HepG2 (cell line): ENCODE results near the gene PXYLP1. TPM values are rescaled to one million over a fixed set of nuclear protein-coding genes. Genes with fewer than 3 reads are reported as not detected.

Experiments used
- CBFB ChIP-seq: sonication (generic); formaldehyde crosslinking; IDR thresholded peaks from 2 replicates; pipeline ENCODE4 v1.4.0; 2020; ENCODE audit warnings: missing genetic modification reagents
- EEA1 ChIP-seq: sonication (generic); formaldehyde crosslinking; IDR thresholded peaks from 2 replicates; pipeline ENCODE4 v1.5.1; 2020; ENCODE audit warnings: mild to moderate bottlenecking, missing genetic modification reagents, borderline replicate concordance
- KDM3A ChIP-seq: IDR thresholded peaks from 2 replicates; pipeline ENCODE4 v1.6.1; 2018; ENCODE audit warnings: low read depth, missing compliant biosample characterization
- MIER3 ChIP-seq: IDR thresholded peaks from 2 replicates; pipeline ENCODE4 v1.6.1; 2016; ENCODE audit warnings: missing compliant biosample characterization, borderline replicate concordance
- RAD51 ChIP-seq: fragments of 450-650 bp; IDR thresholded peaks from 2 replicates; pipeline ENCODE4 v1.6.1; 2016; ENCODE audit warnings: borderline replicate concordance
- RBFOX2 ChIP-seq: fragments of 200-400 bp; formaldehyde crosslinking; IDR thresholded peaks from 2 replicates; pipeline ENCODE4 v1.6.1; 2017; ENCODE audit warnings: low read depth, mild to moderate bottlenecking, low read length
- STAG1 ChIP-seq: sonication (generic); formaldehyde crosslinking; IDR thresholded peaks from 2 replicates; pipeline ENCODE4 v1.4.0; 2020; ENCODE audit warnings: missing genetic modification reagents
- TMF1 ChIP-seq: sonication (generic); formaldehyde crosslinking; IDR thresholded peaks from 2 replicates; pipeline ENCODE4 v1.8.1; 2022; ENCODE audit warnings: low read depth, missing genetic modification reagents
- TOPORS ChIP-seq: sonication (generic); formaldehyde crosslinking; IDR thresholded peaks from 2 replicates; pipeline ENCODE4 v1.8.0; 2023; ENCODE audit warnings: mild to moderate bottlenecking, missing genetic modification reagents
- ZFYVE20 ChIP-seq: sonication (generic); formaldehyde crosslinking; IDR thresholded peaks from 2 replicates; pipeline ENCODE4 v1.8.0; 2023; ENCODE audit warnings: low read depth, mild to moderate bottlenecking, moderate library complexity, missing genetic modification reagents, borderline replicate concordance
- ZNF274 ChIP-seq: sonication (generic); formaldehyde crosslinking; IDR thresholded peaks from 2 replicates; pipeline ENCODE4 v1.5.1; 2020; ENCODE audit warnings: mild to moderate bottlenecking, missing genetic modification reagents
- ZNF543 ChIP-seq: sonication (generic); formaldehyde crosslinking; IDR thresholded peaks from 2 replicates; pipeline ENCODE4 v1.4.0; 2020; ENCODE audit warnings: mild to moderate bottlenecking, missing genetic modification reagents
- polyA plus RNA-seq, 8 experiments: library from polyadenylated mRNA; depleted of rRNA in 3 of 8; stranded (reverse) in 7 of 8; unstranded in 1 of 8; fragments of >200 nt; fragmentation: Illumina TruSeq in 4 of 8; extraction: Trizol in 4 of 8; gene quantifications; 2 replicates each; pipeline versions ENCODE4 v1.2.1 to v1.2.3, GENCODE V29; 2011 to 2016; ENCODE audit warnings: low read depth in 4 of 8, missing spikeins in 1 of 8, mixed read lengths in 1 of 8; ENCODE audit not compliant: insufficient read depth in 1 of 8
- total RNA-seq, 5 experiments: library from RNA; depleted of rRNA; stranded (reverse); fragments of >200 nt; fragmentation: Illumina TruSeq; extraction: Trizol; gene quantifications; 2 replicates each; pipeline ENCODE4 v1.2.3, GENCODE V29; 2016; ENCODE audit warnings: low read depth in 1 of 5
- TF ChIP-seq, protein P1 (sequence below): sonication (generic); formaldehyde crosslinking; IDR thresholded peaks from 2 replicates; pipeline ENCODE4 v1.4.0; 2020; ENCODE audit warnings: missing genetic modification reagents, mild to moderate bottlenecking, borderline replicate concordance
- TF ChIP-seq, protein P2 (sequence below): sonication (generic); formaldehyde crosslinking; IDR thresholded peaks from 2 replicates; pipeline ENCODE4 v1.4.0; 2020; ENCODE audit warnings: mild to moderate bottlenecking, missing genetic modification reagents, borderline replicate concordance
- TF ChIP-seq, protein P3 (sequence below): IDR thresholded peaks from 2 replicates; pipeline ENCODE4 v1.6.1; 2012; ENCODE audit warnings: inconsistent platforms
- TF ChIP-seq, protein P4 (sequence below): sonication (generic); formaldehyde crosslinking; IDR thresholded peaks from 2 replicates; pipeline ENCODE4 v1.4.0; 2020; ENCODE audit warnings: missing genetic modification reagents
- TF ChIP-seq, protein P5 (sequence below): sonication (generic); formaldehyde crosslinking; IDR thresholded peaks from 2 replicates; pipeline ENCODE4 v1.5.0; 2020; ENCODE audit warnings: mild to moderate bottlenecking, missing genetic modification reagents

Gene PXYLP1
- total and polyA plus RNA-seq, 2 of the 13 experiments (the other 11 are each of a cell fraction or from before 2014, with no cell fraction given), result 4.9 to 8.1 TPM

DNA sequence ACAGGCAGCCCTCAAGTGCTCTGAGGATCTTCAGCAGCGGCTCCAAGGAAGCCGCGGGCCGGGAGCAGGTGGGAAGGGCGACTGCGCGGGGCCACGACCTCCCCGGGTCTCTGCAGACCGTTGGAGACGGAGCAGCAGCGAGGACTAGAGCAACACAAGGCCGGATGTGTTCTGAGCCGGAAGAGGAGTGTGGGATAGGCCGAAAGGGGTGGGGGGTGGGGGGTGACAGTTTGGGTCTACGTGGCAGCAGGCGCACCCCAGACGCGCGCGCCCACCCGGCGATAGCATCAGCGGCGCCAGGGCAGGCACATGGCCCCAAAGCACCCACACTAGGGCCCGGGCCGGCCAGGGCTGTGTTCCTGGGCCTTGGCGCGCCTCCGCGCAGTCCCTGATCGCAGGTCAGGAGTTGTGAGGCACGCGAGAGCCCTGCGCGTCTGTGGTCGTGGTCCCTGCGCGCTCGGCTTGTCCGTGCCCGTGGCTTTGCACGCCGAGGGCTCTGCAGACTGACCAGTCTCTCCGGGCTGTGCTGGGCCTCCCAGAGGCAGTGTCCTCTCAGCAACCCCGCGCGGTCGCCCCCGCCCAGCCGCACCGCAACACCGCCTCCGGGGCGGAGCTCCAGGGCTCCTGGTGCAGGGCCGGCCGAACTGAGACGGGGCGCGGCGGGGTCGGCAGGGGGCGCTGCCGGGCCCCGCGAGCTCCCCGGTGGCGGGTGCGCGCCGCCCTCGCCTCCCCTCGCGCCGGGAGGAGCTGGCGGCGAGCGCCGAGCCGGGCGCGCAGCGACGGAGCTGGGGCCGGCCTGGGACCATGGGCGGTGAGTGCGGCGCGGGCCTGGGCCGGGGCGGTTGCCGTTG is at the start of gene PXYLP1 (continued):
- TF ChIP-seq CBFB (peak; percentile 59; the same call in 1 of the 2 replicates), TOPORS (CRISPR knock-in tag) (peak; percentile 77; the same call in 1 of the 2 replicates), STAG1 (peak; percentile 29; the same call in 1 of the 2 replicates), EEA1 (0 out of 2 replicates have a peak, but pooled peaks have one; percentile 12), KDM3A (CRISPR knock-in tag) (0 out of 2 replicates have a peak, but pooled peaks have one; percentile 23), ZNF543 (CRISPR knock-in tag) (0 out of 2 replicates have a peak, but pooled peaks have one; percentile 11), TMF1 (peak; percentile 85), RBFOX2 (peak; percentile 78), RAD51 (no peak), ZNF274 (peak; percentile 70), MIER3 (CRISPR knock-in tag) (no peak), ZFYVE20 (CRISPR knock-in tag) (no peak)
- TF ChIP-seq, protein P1, sequence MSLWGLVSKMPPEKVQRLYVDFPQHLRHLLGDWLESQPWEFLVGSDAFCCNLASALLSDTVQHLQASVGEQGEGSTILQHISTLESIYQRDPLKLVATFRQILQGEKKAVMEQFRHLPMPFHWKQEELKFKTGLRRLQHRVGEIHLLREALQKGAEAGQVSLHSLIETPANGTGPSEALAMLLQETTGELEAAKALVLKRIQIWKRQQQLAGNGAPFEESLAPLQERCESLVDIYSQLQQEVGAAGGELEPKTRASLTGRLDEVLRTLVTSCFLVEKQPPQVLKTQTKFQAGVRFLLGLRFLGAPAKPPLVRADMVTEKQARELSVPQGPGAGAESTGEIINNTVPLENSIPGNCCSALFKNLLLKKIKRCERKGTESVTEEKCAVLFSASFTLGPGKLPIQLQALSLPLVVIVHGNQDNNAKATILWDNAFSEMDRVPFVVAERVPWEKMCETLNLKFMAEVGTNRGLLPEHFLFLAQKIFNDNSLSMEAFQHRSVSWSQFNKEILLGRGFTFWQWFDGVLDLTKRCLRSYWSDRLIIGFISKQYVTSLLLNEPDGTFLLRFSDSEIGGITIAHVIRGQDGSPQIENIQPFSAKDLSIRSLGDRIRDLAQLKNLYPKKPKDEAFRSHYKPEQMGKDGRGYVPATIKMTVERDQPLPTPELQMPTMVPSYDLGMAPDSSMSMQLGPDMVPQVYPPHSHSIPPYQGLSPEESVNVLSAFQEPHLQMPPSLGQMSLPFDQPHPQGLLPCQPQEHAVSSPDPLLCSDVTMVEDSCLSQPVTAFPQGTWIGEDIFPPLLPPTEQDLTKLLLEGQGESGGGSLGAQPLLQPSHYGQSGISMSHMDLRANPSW (CRISPR knock-in tag), result no peak
- TF ChIP-seq, protein P2, sequence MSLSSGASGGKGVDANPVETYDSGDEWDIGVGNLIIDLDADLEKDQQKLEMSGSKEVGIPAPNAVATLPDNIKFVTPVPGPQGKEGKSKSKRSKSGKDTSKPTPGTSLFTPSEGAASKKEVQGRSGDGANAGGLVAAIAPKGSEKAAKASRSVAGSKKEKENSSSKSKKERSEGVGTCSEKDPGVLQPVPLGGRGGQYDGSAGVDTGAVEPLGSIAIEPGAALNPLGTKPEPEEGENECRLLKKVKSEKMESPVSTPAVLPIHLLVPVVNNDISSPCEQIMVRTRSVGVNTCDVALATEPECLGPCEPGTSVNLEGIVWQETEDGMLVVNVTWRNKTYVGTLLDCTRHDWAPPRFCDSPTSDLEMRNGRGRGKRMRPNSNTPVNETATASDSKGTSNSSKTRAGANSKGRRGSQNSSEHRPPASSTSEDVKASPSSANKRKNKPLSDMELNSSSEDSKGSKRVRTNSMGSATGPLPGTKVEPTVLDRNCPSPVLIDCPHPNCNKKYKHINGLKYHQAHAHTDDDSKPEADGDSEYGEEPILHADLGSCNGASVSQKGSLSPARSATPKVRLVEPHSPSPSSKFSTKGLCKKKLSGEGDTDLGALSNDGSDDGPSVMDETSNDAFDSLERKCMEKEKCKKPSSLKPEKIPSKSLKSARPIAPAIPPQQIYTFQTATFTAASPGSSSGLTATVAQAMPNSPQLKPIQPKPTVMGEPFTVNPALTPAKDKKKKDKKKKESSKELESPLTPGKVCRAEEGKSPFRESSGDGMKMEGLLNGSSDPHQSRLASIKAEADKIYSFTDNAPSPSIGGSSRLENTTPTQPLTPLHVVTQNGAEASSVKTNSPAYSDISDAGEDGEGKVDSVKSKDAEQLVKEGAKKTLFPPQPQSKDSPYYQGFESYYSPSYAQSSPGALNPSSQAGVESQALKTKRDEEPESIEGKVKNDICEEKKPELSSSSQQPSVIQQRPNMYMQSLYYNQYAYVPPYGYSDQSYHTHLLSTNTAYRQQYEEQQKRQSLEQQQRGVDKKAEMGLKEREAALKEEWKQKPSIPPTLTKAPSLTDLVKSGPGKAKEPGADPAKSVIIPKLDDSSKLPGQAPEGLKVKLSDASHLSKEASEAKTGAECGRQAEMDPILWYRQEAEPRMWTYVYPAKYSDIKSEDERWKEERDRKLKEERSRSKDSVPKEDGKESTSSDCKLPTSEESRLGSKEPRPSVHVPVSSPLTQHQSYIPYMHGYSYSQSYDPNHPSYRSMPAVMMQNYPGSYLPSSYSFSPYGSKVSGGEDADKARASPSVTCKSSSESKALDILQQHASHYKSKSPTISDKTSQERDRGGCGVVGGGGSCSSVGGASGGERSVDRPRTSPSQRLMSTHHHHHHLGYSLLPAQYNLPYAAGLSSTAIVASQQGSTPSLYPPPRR (CRISPR knock-in tag), result no peak; the same call in 1 of the 2 replicates
- TF ChIP-seq, protein P3, sequence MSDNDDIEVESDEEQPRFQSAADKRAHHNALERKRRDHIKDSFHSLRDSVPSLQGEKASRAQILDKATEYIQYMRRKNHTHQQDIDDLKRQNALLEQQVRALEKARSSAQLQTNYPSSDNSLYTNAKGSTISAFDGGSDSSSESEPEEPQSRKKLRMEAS, result peak; percentile 57; the same call in 1 of the 2 replicates
- TF ChIP-seq, protein P4, sequence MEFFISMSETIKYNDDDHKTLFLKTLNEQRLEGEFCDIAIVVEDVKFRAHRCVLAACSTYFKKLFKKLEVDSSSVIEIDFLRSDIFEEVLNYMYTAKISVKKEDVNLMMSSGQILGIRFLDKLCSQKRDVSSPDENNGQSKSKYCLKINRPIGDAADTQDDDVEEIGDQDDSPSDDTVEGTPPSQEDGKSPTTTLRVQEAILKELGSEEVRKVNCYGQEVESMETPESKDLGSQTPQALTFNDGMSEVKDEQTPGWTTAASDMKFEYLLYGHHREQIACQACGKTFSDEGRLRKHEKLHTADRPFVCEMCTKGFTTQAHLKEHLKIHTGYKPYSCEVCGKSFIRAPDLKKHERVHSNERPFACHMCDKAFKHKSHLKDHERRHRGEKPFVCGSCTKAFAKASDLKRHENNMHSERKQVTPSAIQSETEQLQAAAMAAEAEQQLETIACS (CRISPR knock-in tag), result peak; percentile 77
- TF ChIP-seq, protein P5, sequence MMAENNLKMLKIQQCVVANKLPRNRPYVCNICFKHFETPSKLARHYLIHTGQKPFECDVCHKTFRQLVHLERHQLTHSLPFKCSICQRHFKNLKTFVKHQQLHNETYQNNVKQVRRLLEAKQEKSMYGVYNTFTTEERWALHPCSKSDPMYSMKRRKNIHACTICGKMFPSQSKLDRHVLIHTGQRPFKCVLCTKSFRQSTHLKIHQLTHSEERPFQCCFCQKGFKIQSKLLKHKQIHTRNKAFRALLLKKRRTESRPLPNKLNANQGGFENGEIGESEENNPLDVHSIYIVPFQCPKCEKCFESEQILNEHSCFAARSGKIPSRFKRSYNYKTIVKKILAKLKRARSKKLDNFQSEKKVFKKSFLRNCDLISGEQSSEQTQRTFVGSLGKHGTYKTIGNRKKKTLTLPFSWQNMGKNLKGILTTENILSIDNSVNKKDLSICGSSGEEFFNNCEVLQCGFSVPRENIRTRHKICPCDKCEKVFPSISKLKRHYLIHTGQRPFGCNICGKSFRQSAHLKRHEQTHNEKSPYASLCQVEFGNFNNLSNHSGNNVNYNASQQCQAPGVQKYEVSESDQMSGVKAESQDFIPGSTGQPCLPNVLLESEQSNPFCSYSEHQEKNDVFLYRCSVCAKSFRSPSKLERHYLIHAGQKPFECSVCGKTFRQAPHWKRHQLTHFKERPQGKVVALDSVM (CRISPR knock-in tag), result peak; percentile 78; the same call in 1 of the 2 replicates
